GM12878 (cell line): ENCODE data around the gene NUBP1. TPM values are rescaled to one million over a fixed set of nuclear protein-coding genes. Genes with fewer than 3 reads are reported as not detected.
A peak's percentile ranks its signal among the peaks of the same experiment; 100 is the strongest.

Experiments
- BCL11A ChIP-seq: IDR thresholded peaks from 2 replicates; pipeline ENCODE4 v1.6.1; 2011; ENCODE audit warnings: low read depth, low read length
- BCL3 ChIP-seq: IDR thresholded peaks from 2 replicates; pipeline ENCODE4 v1.6.1; 2011; ENCODE audit warnings: borderline replicate concordance, low read depth, mild to moderate bottlenecking, moderate library complexity, low read length; ENCODE audit not compliant: insufficient read depth, poor library complexity, severe bottlenecking
- CHD1 ChIP-seq: IDR thresholded peaks from 2 replicates; pipeline ENCODE4 v1.6.1; 2012; ENCODE audit warnings: low read depth, low read length, improper control_type of control experiment
- CREB1 ChIP-seq: IDR thresholded peaks from 2 replicates; pipeline ENCODE4 v1.6.1; 2012; ENCODE audit warnings: low read depth, mild to moderate bottlenecking, inconsistent platforms
- CTCF ChIP-seq, 3 experiments: IDR thresholded peaks in 2 of 3; conservative IDR thresholded peaks in 1 of 3; 2 replicates each; pipeline ENCODE4 v1.5.1; 2011; ENCODE audit warnings: low read depth in 3 of 3, low read length in 3 of 3, mild to moderate bottlenecking in 3 of 3, control low read depth in 2 of 3, moderate library complexity in 2 of 3, inconsistent platforms in 1 of 3, mixed read lengths in 1 of 3; ENCODE audit not compliant: control insufficient read depth in 2 of 3, insufficient read depth in 1 of 3; ENCODE audit errors: extremely low read depth in 1 of 3
- EED ChIP-seq: sonication (generic); IDR thresholded peaks from 2 replicates; pipeline ENCODE4 v1.6.1; 2016; ENCODE audit warnings: antibody characterized with exemption, low read depth
- JUNB ChIP-seq: IDR thresholded peaks from 2 replicates; pipeline ENCODE4 v1.6.1; 2016; ENCODE audit warnings: antibody characterized with exemption, mild to moderate bottlenecking
- NFIC ChIP-seq: IDR thresholded peaks from 2 replicates; pipeline ENCODE4 v1.6.1; 2012; ENCODE audit warnings: low read depth, mild to moderate bottlenecking, inconsistent platforms, low read length, moderate library complexity
- NRF1 ChIP-seq: conservative IDR thresholded peaks from 2 replicates; pipeline ENCODE4 v1.6.1; 2011; ENCODE audit warnings: mild to moderate bottlenecking, low read depth, low read length, improper control_type of control experiment
- PRDM15 ChIP-seq: fragments of 450-650 bp; formaldehyde crosslinking; IDR thresholded peaks from 2 replicates; pipeline ENCODE4 v1.4.0; 2020; ENCODE audit warnings: mild to moderate bottlenecking, moderate library complexity
- RUNX3 ChIP-seq: IDR thresholded peaks from 2 replicates; pipeline ENCODE4 v1.6.1; 2012; ENCODE audit warnings: low read length, inconsistent platforms
- SKIL ChIP-seq: fragments of 450-650 bp; IDR thresholded peaks from 2 replicates; pipeline ENCODE4 v1.6.1; 2017; ENCODE audit warnings: mild to moderate bottlenecking, low read depth, inconsistent platforms; ENCODE audit not compliant: poor library complexity, severe bottlenecking
- SREBF2 ChIP-seq: IDR thresholded peaks from 2 replicates; pipeline ENCODE4 v1.6.1; 2012; ENCODE audit warnings: mild to moderate bottlenecking, low read length
- polyA plus RNA-seq, 11 experiments: library from polyadenylated mRNA; depleted of rRNA in 4 of 11; unstranded in 6 of 11; stranded (reverse) in 5 of 11; fragments of >200 nt; fragmentation: Nextera tagmentation in 4 of 11; fragmentation: Illumina TruSeq in 1 of 11; extraction: Ambion mirVana in 4 of 11; extraction: Trizol in 1 of 11; gene quantifications; 1 replicate in 1 of 11; 2 replicates in 10 of 11; pipeline versions ENCODE4 v1.2.1 to v1.2.3, GENCODE V29; 2011 to 2016; ENCODE audit warnings: inconsistent platforms in 2 of 11, missing spikeins in 2 of 11, low read depth in 1 of 11
- total RNA-seq, 4 experiments: library from RNA; depleted of rRNA in 3 of 4; stranded (reverse); fragments of >200 nt in 3 of 4; fragmentation: Illumina TruSeq in 1 of 4; extraction: Trizol in 1 of 4; gene quantifications; 2 replicates each; pipeline versions ENCODE4 v1.2.1 to v1.2.3, GENCODE V29; 2013 to 2021

NUBP1 gene
- total and polyA plus RNA-seq, 10 of the 15 experiments (the other 5 are each of a cell fraction or from before 2014, with no cell fraction given), result 31.0 to 74.9 (median 58.3) TPM

- TF ChIP-seq RUNX3, result 0 out of 2 replicates have a peak, but pooled peaks have one; percentile 9
- TF ChIP-seq CHD1, result no peak
- TF ChIP-seq NFIC, result 0 out of 2 replicates have a peak, but pooled peaks have one; percentile 43
- 0 out of 2 replicates have a peak, but pooled peaks have one; percentile 19 for TF ChIP-seq CREB1
- TF ChIP-seq BCL3, result no peak
- TF ChIP-seq EED, result peak; percentile 75
- TF ChIP-seq PRDM15 (CRISPR knock-in tag), result no peak
- TF ChIP-seq NRF1, result no peak
- no peak for TF ChIP-seq BCL11A
- peak in 2 of 3 experiments; percentile 4 to 21; a peak in 2 of 6 replicates for TF ChIP-seq CTCF (IDR thresholded peaks at IDR 0.05 in 2 of 3, conservative IDR thresholded peaks at IDR 0.05 in 1 of 3; ENCODE audit: control insufficient read depth in 2 of 3, extremely low read depth in 1 of 3, insufficient read depth in 1 of 3, low read depth in 3 of 3, low read length in 3 of 3)
- no peak for TF ChIP-seq SREBF2
- peak; percentile 27 for TF ChIP-seq SKIL
- peak; percentile 58 for TF ChIP-seq JUNB
Measured at GRCh38 chr16:10751291-10751697, 7.7 kb downstream of the NUBP1 start (continued).
